IMR-90 (cell line): Measurements from ENCODE around the gene COL6A6.

Experiments used
- BHLHE40 ChIP-seq: fragments of 150-350 bp; IDR thresholded peaks from 2 replicates; pipeline ENCODE4 v1.6.1; 2016; ENCODE audit warnings: mild to moderate bottlenecking, low read depth, low read length
- CEBPB ChIP-seq: IDR thresholded peaks from 2 replicates; pipeline ENCODE4 v1.6.1; 2012; ENCODE audit warnings: low read depth, low read length, improper control_type of control experiment
- FOS ChIP-seq: fragments of 150-350 bp; IDR thresholded peaks from 2 replicates; pipeline ENCODE4 v1.6.1; 2016; ENCODE audit warnings: low read depth, low read length
- MAZ ChIP-seq: IDR thresholded peaks from 2 replicates; pipeline ENCODE4 v1.6.1; 2012; ENCODE audit warnings: low read depth, mild to moderate bottlenecking, low read length, improper control_type of control experiment, moderate library complexity, borderline replicate concordance
- MXI1 ChIP-seq: IDR thresholded peaks from 2 replicates; pipeline ENCODE4 v1.6.1; 2012; ENCODE audit warnings: low read depth, mild to moderate bottlenecking, low read length, moderate library complexity, borderline replicate concordance
- POLR2A ChIP-seq: IDR thresholded peaks from 2 replicates; pipeline ENCODE4 v1.6.1; 2012; ENCODE audit warnings: mild to moderate bottlenecking, low read depth, low read length
- RAD21 ChIP-seq: IDR thresholded peaks from 2 replicates; pipeline ENCODE4 v1.6.1; 2012; ENCODE audit warnings: low read length, improper control_type of control experiment
- RCOR1 ChIP-seq: IDR thresholded peaks from 2 replicates; pipeline ENCODE4 v1.6.1; 2012; ENCODE audit warnings: mild to moderate bottlenecking, low read length, improper control_type of control experiment; ENCODE audit not compliant: insufficient replicate concordance
- RFX5 ChIP-seq: IDR thresholded peaks from 2 replicates; pipeline ENCODE4 v1.8.0; 2012; ENCODE audit warnings: low read depth, mild to moderate bottlenecking, low read length, moderate library complexity
- SMC3 ChIP-seq: fragments of 150-350 bp; IDR thresholded peaks from 2 replicates; pipeline ENCODE4 v1.6.1; 2016; ENCODE audit warnings: low read depth, mild to moderate bottlenecking, antibody characterized with exemption, low read length, moderate library complexity
- TF ChIP-seq, protein P1 (sequence below): conservative IDR thresholded peaks from 2 replicates; pipeline ENCODE4 v1.5.1; 2012; ENCODE audit warnings: mild to moderate bottlenecking, low read depth, low read length, improper control_type of control experiment

DNA sequence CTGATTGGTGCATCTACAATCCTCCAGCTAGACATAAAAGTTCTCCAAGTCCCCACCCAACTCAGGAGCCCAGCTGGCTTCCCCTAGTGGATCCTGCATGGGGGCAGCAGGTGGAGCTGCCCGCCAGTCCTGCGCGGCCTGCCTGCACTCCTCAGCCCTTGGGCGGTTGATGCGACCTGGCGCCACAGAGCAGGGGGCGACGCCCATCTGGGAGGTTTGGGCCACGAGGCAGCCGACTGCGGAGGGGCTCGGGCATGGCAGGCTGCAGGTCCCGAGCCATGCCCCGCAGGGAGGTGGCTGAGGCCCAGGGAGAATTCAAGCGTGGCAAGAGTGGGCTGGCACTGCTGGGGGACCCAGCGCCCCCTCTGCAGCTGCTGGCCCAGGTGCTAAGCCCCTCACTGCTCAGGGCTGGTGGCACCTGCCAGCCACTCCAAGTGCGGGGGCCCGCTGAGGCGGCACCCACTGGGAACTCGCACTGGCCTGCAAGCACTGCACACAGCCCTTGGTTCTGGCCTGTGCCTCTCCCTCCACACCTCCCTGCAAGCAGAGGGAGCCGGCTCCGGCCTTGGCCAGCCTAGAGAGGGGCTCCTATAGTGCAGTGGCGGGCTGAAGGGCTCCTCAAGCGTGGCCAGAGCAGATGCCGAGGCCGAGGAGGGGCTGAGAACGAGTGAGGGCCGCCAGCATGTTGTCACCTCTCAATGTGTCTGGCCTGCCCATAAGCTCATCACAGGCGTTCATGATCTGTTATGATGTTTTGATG is 30.1 kb downstream of the COL6A6 start:
- TF ChIP-seq SMC3 (no peak), FOS (no peak), POLR2A (no peak), BHLHE40 (no peak), MXI1 (no peak), CEBPB (no peak), MAZ (no peak), RFX5 (no peak), RAD21 (no peak), RCOR1 (no peak)
- TF ChIP-seq, protein P1, sequence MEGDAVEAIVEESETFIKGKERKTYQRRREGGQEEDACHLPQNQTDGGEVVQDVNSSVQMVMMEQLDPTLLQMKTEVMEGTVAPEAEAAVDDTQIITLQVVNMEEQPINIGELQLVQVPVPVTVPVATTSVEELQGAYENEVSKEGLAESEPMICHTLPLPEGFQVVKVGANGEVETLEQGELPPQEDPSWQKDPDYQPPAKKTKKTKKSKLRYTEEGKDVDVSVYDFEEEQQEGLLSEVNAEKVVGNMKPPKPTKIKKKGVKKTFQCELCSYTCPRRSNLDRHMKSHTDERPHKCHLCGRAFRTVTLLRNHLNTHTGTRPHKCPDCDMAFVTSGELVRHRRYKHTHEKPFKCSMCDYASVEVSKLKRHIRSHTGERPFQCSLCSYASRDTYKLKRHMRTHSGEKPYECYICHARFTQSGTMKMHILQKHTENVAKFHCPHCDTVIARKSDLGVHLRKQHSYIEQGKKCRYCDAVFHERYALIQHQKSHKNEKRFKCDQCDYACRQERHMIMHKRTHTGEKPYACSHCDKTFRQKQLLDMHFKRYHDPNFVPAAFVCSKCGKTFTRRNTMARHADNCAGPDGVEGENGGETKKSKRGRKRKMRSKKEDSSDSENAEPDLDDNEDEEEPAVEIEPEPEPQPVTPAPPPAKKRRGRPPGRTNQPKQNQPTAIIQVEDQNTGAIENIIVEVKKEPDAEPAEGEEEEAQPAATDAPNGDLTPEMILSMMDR: no peak
